MM.1S (cell line): Measurements from ENCODE around the gene MVD.
"Not testable (repeated sequence)": the region's sequence is repeated elsewhere in the genome, so short reads cannot be mapped to it uniquely, and the experiment has no call there.

Source experiments
- DNase-seq: peaks from one replicate; pipeline ENCODE4 v3.0.0-alpha.2; 2015
- H2AFZ ChIP-seq: fragments of 300-600 bp; sonication (generic); 2 replicates; pipeline ENCODE4 v1.6.0; 2016; ENCODE audit warnings: antibody characterized with exemption, low read length
- H3F3A ChIP-seq: fragments of 300-600 bp; sonication (generic); 2 replicates; pipeline ENCODE4 v1.6.1; 2016; ENCODE audit warnings: mild to moderate bottlenecking, antibody characterized with exemption, low read length, moderate library complexity, mixed read lengths; ENCODE audit not compliant: insufficient read depth
- H3K27ac ChIP-seq: fragments of 300-600 bp; sonication (generic); 2 replicates; pipeline ENCODE4 v1.5.1; 2016; ENCODE audit warnings: mild to moderate bottlenecking, low read length
- H3K27me3 ChIP-seq: fragments of 300-600 bp; sonication (generic); replicated peaks from 2 replicates; pipeline ENCODE4 v1.6.0; 2016; ENCODE audit warnings: low read length; ENCODE audit not compliant: insufficient read depth
- H3K36me3 ChIP-seq: fragments of 300-600 bp; sonication (generic); replicated peaks from 2 replicates; pipeline ENCODE4 v1.6.1; 2016; ENCODE audit warnings: mild to moderate bottlenecking, low read length, mixed read lengths; ENCODE audit not compliant: insufficient read depth
- H3K4me1 ChIP-seq: fragments of 300-600 bp; sonication (generic); 2 replicates; pipeline ENCODE4 v1.6.1; 2016; ENCODE audit warnings: low read length, mixed read lengths
- H3K4me2 ChIP-seq: fragments of 300-600 bp; sonication (generic); 2 replicates; pipeline ENCODE4 v1.6.0; 2016; ENCODE audit warnings: low read depth, low read length
- H3K4me3 ChIP-seq: fragments of 300-600 bp; sonication (generic); 2 replicates; pipeline ENCODE4 v1.5.1; 2016; ENCODE audit warnings: low read length, mixed read lengths
- H3K79me2 ChIP-seq: fragments of 300-600 bp; sonication (generic); 2 replicates; pipeline ENCODE4 v1.6.1; 2016; ENCODE audit warnings: mixed run types, low read length, mixed read lengths
- H3K9ac ChIP-seq: fragments of 300-600 bp; sonication (generic); 2 replicates; pipeline ENCODE4 v1.6.1; 2016; ENCODE audit warnings: low read length, mixed read lengths
- H3K9me2 ChIP-seq: fragments of 300-600 bp; sonication (generic); replicated peaks from 2 replicates; pipeline ENCODE4 v1.6.1; 2016; ENCODE audit warnings: mild to moderate bottlenecking, low read length, mixed read lengths; ENCODE audit not compliant: insufficient read depth
- H3K9me3 ChIP-seq: fragments of 300-600 bp; sonication (generic); replicated peaks from 2 replicates; pipeline ENCODE4 v1.6.1; 2016; ENCODE audit warnings: mild to moderate bottlenecking, low read length, mixed read lengths; ENCODE audit not compliant: insufficient read depth
- H4K20me1 ChIP-seq: fragments of 300-600 bp; sonication (generic); 2 replicates; pipeline ENCODE4 v1.6.1; 2016; ENCODE audit warnings: mild to moderate bottlenecking, low read length, moderate library complexity, mixed read lengths; ENCODE audit not compliant: insufficient read depth
- EZH2 ChIP-seq: fragments of 300-600 bp; sonication (generic); optimal IDR thresholded peaks from 2 replicates; pipeline ENCODE3; 2017; ENCODE audit warnings: low read depth, mild to moderate bottlenecking, antibody characterized with exemption, low read length, mixed read lengths
- EZH2phosphoT487 ChIP-seq: fragments of 300-600 bp; sonication (generic); IDR thresholded peaks from 2 replicates; pipeline ENCODE4 v1.6.1; 2018; ENCODE audit warnings: antibody characterized with exemption, low read length
- TF ChIP-seq, protein P1 (sequence below): fragments of 300-600 bp; sonication (generic); IDR thresholded peaks from 2 replicates; pipeline ENCODE4 v1.5.1; 2016; ENCODE audit warnings: antibody characterized with exemption, low read length, mixed read lengths

MVD gene

GRCh38 chr16:88672776-88673175 is 9.9 kb upstream of the MVD start:
- no peaks in the 10 kb centered on the region for H3F3A ChIP-seq
- H3K9me3 ChIP-seq = no peaks in the 10 kb centered on the region
- H3K9me2 ChIP-seq = no peaks in the 10 kb centered on the region
- H3K9ac ChIP-seq = no peak overlapping the region
- H3K4me3 ChIP-seq = no peak overlapping the region
- H3K79me2 ChIP-seq = no peaks in the 10 kb centered on the region
- H2AFZ ChIP-seq = no peak overlapping the region
- no peak overlapping the region for H3K27ac ChIP-seq
- H4K20me1 ChIP-seq = no peaks in the 10 kb centered on the region
- no peaks in the 10 kb centered on the region for H3K27me3 ChIP-seq
- H3K36me3 ChIP-seq = no peaks in the 10 kb centered on the region
- no peak for DNase-seq
- no peak for TF ChIP-seq EZH2
- TF ChIP-seq, protein P1, sequence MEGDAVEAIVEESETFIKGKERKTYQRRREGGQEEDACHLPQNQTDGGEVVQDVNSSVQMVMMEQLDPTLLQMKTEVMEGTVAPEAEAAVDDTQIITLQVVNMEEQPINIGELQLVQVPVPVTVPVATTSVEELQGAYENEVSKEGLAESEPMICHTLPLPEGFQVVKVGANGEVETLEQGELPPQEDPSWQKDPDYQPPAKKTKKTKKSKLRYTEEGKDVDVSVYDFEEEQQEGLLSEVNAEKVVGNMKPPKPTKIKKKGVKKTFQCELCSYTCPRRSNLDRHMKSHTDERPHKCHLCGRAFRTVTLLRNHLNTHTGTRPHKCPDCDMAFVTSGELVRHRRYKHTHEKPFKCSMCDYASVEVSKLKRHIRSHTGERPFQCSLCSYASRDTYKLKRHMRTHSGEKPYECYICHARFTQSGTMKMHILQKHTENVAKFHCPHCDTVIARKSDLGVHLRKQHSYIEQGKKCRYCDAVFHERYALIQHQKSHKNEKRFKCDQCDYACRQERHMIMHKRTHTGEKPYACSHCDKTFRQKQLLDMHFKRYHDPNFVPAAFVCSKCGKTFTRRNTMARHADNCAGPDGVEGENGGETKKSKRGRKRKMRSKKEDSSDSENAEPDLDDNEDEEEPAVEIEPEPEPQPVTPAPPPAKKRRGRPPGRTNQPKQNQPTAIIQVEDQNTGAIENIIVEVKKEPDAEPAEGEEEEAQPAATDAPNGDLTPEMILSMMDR = no peak
- no peak for TF ChIP-seq EZH2phosphoT487
- H3K4me1 ChIP-seq = no peaks in the 10 kb centered on the region
- H3K4me2 ChIP-seq = no peak overlapping the region

DNA sequence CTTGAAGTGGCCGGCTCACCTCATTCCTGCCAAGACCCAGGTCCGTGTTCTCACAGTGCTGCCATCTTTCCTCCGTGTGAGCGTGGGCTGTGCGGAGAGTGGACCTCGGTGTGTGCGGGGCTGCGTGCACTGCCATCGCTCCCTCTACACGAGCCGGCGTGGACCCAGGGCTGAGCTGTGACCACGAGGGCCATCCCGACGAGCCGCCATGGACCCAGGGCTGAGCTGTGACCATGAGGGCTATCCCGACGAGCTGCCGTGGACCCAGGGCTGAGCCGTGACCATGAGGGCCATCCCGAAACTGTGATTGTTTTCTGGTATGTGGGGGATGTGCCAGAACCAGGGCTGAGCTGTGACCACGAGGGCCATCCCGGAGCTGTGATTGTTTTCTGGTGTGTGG is 8.9 kb upstream of the MVD start:
- Histone ChIP-seq H4K20me1 (no peaks in the 10 kb centered on the region), H3K9me2 (no peaks in the 10 kb centered on the region), H3K9ac (no peak overlapping the region), H2AFZ (no peak overlapping the region), H3K36me3 (no peaks in the 10 kb centered on the region), H3K27me3 (no peaks in the 10 kb centered on the region), H3K9me3 (no peaks in the 10 kb centered on the region), H3K27ac (no peak overlapping the region), H3K4me2 (no peak overlapping the region), H3K4me3 (no peak overlapping the region), H3K4me1 (no peaks in the 10 kb centered on the region), H3K79me2 (no peaks in the 10 kb centered on the region), H3F3A (no peaks in the 10 kb centered on the region)
- TF ChIP-seq EZH2phosphoT487 = no peak
- TF ChIP-seq, protein P1 = no peak
- no peak for TF ChIP-seq EZH2
- no peak for DNase-seq

- TF ChIP-seq EZH2phosphoT487 (no peak), EZH2 (no peak)
- TF ChIP-seq, protein P1 = no peak
- H3F3A ChIP-seq = no peaks in the 10 kb centered on the region
- no peaks in the 10 kb centered on the region for H3K4me1 ChIP-seq
- no peak for DNase-seq
- no peaks in the 10 kb centered on the region for H3K27me3 ChIP-seq
- H3K27ac ChIP-seq = no peak overlapping the region
- no peak overlapping the region for H3K4me2 ChIP-seq
- H3K79me2 ChIP-seq = no peaks in the 10 kb centered on the region
- H3K36me3 ChIP-seq = no peaks in the 10 kb centered on the region
- no peak overlapping the region for H3K4me3 ChIP-seq
- no peaks in the 10 kb centered on the region for H4K20me1 ChIP-seq
- H2AFZ ChIP-seq = no peak overlapping the region
- H3K9me3 ChIP-seq = no peaks in the 10 kb centered on the region
- H3K9ac ChIP-seq = no peak overlapping the region
- H3K9me2 ChIP-seq = no peaks in the 10 kb centered on the region
Observed at GRCh38 chr16:88669980-88670379, 7.1 kb upstream of the MVD start.

GRCh38 chr16:88669493-88669892 is 6.6 kb upstream of the MVD start:
- not testable (repeated sequence) for H3K27ac ChIP-seq, H3K4me3 ChIP-seq, H3K4me2 ChIP-seq, H3K9ac ChIP-seq, H3K27me3 ChIP-seq, H3K9me2 ChIP-seq, H3K79me2 ChIP-seq, H3F3A ChIP-seq, H3K36me3 ChIP-seq, H4K20me1 ChIP-seq, DNase-seq, H3K4me1 ChIP-seq, H3K9me3 ChIP-seq, H2AFZ ChIP-seq
